HCT116 (cell line): ENCODE results near the gene CCM2L. TPM values are rescaled to one million over a fixed set of nuclear protein-coding genes. Genes with fewer than 3 reads are reported as not detected.

Experiments used
- ATAC-seq: fragments of 200-7000 bp; cut with Tn5 transposase; 2 replicates; pipeline ENCODE4 v1.9.1; 2020; ENCODE audit warnings: mild to moderate bottlenecking, moderate library complexity
- BruUV-seq: library from RNA; stranded (reverse); fragments of 400-500 nt; replicated peaks from 2 replicates; lab custom pipeline; 2021; lab: Mats Ljungman, UMichigan
- CTCF ChIA-PET: fragments of 300-600 bp; sonication (Branson Sonifier 250); formaldehyde crosslinking; loops from one replicate; lab custom pipeline; 2021; ENCODE audit warnings: antibody characterized with exemption; lab: Charles Lee
- POLR2A ChIA-PET: fragments of 300-600, 350-600 bp; sonication (Branson Sonifier 250); formaldehyde crosslinking; loops from one replicate; lab custom pipeline; 2021; ENCODE audit warnings: antibody characterized with exemption; lab: Charles Lee
- RAD21 ChIA-PET, 2 experiments: fragments of 300-600 bp; sonication (Branson Sonifier 250); formaldehyde crosslinking; loops; one replicate each; lab custom pipeline; 2023; ENCODE audit warnings: low total read pairs in 2 of 2; ENCODE audit not compliant: uncharacterized antibody in 2 of 2, unreplicated experiment in 2 of 2, low non-redundant PET in 1 of 2; lab: Charles Lee
- DNase-seq: peaks from one replicate; pipeline ENCODE4 v3.0.0-alpha.2; 2010; ENCODE audit warnings: low read depth, low spot score
- H2AFZ ChIP-seq: fragments of 200-600 bp; shearing (Covaris generic), sonication (generic); 2 replicates; pipeline ENCODE4 v1.6.1; 2017; ENCODE audit warnings: low read depth, mixed run types, mixed read lengths, antibody characterized with exemption, low read length; ENCODE audit not compliant: poor library complexity, severe bottlenecking
- H3K27ac ChIP-seq: 2 replicates; pipeline ENCODE4 v1.5.1; 2012; ENCODE audit warnings: low read depth, low read length
- H3K27me3 ChIP-seq: fragments of 200-600 bp; sonication (generic); 2 replicates; pipeline ENCODE4 v1.6.1; 2016; ENCODE audit warnings: mixed run types, low read length, mixed read lengths; ENCODE audit not compliant: insufficient read depth
- H3K36me3 ChIP-seq, 2 experiments: fragments of 200-500 bp in 1 of 2; fragments of 200-600 bp in 1 of 2; sonication (Bioruptor generic) in 1 of 2; sonication (generic) in 1 of 2; 2 replicates each; pipeline versions ENCODE4 v1.5.1 to v1.6.1; 2014 to 2016; ENCODE audit warnings: low read length in 2 of 2, inconsistent platforms in 1 of 2, mixed read lengths in 1 of 2, mixed run types in 1 of 2; ENCODE audit not compliant: insufficient read depth in 2 of 2, control insufficient read depth in 1 of 2
- H3K4me1 ChIP-seq, 2 experiments: fragments of 200-600 bp in 1 of 2; sonication (generic) in 1 of 2; 2 replicates each; pipeline versions ENCODE4 v1.5.1 to v1.6.1; 2012 to 2017; ENCODE audit warnings: low read length in 2 of 2, inconsistent platforms in 1 of 2, mild to moderate bottlenecking in 1 of 2, mixed read lengths in 1 of 2, mixed run types in 1 of 2, moderate library complexity in 1 of 2; ENCODE audit not compliant: insufficient read depth in 2 of 2, control insufficient read depth in 1 of 2
- H3K4me2 ChIP-seq: fragments of 200-600 bp; sonication (generic); 2 replicates; pipeline ENCODE4 v1.6.1; 2017; ENCODE audit warnings: mixed run types, low read length, mixed read lengths
- H3K4me3 ChIP-seq, 2 experiments: fragments of 200-600 bp in 1 of 2; sonication (generic) in 1 of 2; replicated peaks in 1 of 2; 2 replicates each; pipeline ENCODE4 v1.5.1; 2011 to 2016; ENCODE audit warnings: low read length in 2 of 2, control low read depth in 1 of 2, low read depth in 1 of 2, mild to moderate bottlenecking in 1 of 2, mixed read lengths in 1 of 2, mixed run types in 1 of 2
- H3K79me2 ChIP-seq: fragments of 200-600 bp; sonication (generic); 2 replicates; pipeline ENCODE4 v1.6.1; 2017; ENCODE audit warnings: mild to moderate bottlenecking, mixed run types, low read length, moderate library complexity, mixed read lengths; ENCODE audit not compliant: insufficient read depth
- H3K9ac ChIP-seq: fragments of 200-600 bp; sonication (generic); 2 replicates; pipeline ENCODE4 v1.6.1; 2016; ENCODE audit warnings: low read length, mixed read lengths
- H3K9me2 ChIP-seq: fragments of 200-600 bp; sonication (generic), shearing (Covaris generic); 2 replicates; pipeline ENCODE4 v1.6.1; 2017; ENCODE audit warnings: mixed run types, mild to moderate bottlenecking, moderate library complexity; ENCODE audit not compliant: insufficient read depth
- H3K9me3 ChIP-seq, 2 experiments: fragments of 200-500 bp in 1 of 2; fragments of 200-600 bp in 1 of 2; sonication (Bioruptor generic) in 1 of 2; sonication (generic) in 1 of 2; 2 replicates each; pipeline ENCODE4 v1.6.1; 2014 to 2017; ENCODE audit warnings: low read length in 2 of 2, mixed read lengths in 2 of 2, inconsistent platforms in 1 of 2, low read depth in 1 of 2, mild to moderate bottlenecking in 1 of 2, mixed run types in 1 of 2, moderate library complexity in 1 of 2; ENCODE audit not compliant: control insufficient read depth in 1 of 2, insufficient read depth in 1 of 2
- H4K20me1 ChIP-seq: fragments of 200-600 bp; sonication (generic), shearing (Covaris generic); 2 replicates; pipeline ENCODE4 v1.6.1; 2017; ENCODE audit warnings: mixed run types, mild to moderate bottlenecking, moderate library complexity; ENCODE audit not compliant: insufficient read depth
- ATF3 ChIP-seq: IDR thresholded peaks from 2 replicates; pipeline ENCODE4 v1.6.1; 2012
- ELF1 ChIP-seq: IDR thresholded peaks from 2 replicates; pipeline ENCODE4 v1.6.1; 2012; ENCODE audit warnings: low read depth, borderline replicate concordance
- EZH2 ChIP-seq: fragments of 200-600 bp; sonication (generic); IDR thresholded peaks from 2 replicates; pipeline ENCODE4 v1.6.1; 2017; ENCODE audit warnings: antibody characterized with exemption, mixed run types
- EZH2phosphoT487 ChIP-seq: fragments of 200-600 bp; IDR thresholded peaks from 2 replicates; pipeline ENCODE4 v1.6.1; 2018; ENCODE audit warnings: antibody characterized with exemption, borderline replicate concordance
- FOSL1 ChIP-seq: IDR thresholded peaks from 2 replicates; pipeline ENCODE4 v1.6.1; 2012; ENCODE audit warnings: low read depth
- POLR2A ChIP-seq: IDR thresholded peaks from 2 replicates; pipeline ENCODE4 v1.7.0; 2011; ENCODE audit warnings: borderline replicate concordance; ENCODE audit not compliant: insufficient read depth, insufficient read length; ENCODE audit errors: extremely low read depth
- REST ChIP-seq: IDR thresholded peaks from 2 replicates; pipeline ENCODE4 v1.6.1; 2012; ENCODE audit warnings: low read depth
- SP1 ChIP-seq: IDR thresholded peaks from 2 replicates; pipeline ENCODE4 v1.6.1; 2012; ENCODE audit warnings: low read depth
- SRF ChIP-seq: IDR thresholded peaks from 2 replicates; pipeline ENCODE4 v1.6.1; 2012; ENCODE audit warnings: low read depth
- ZFX ChIP-seq: fragments of 450-650 bp; IDR thresholded peaks from 2 replicates; pipeline ENCODE4 v1.6.1; 2017
- intact Hi-C: fragments of 100-400 bp; cut with micrococcal nuclease; formaldehyde crosslinking; loops from 2 replicates; pipeline ENCODE4 v1.10.0; 2022
- total RNA-seq: library from RNA; stranded (reverse); gene quantifications from one replicate; pipeline ENCODE4 v1.2.1, GENCODE V29; 2021; ENCODE audit not compliant: unreplicated experiment

The CCM2L gene
- total RNA-seq, 1 experiment from 2014 or later = 1.4 TPM

GRCh38 chr20:32068174-32068573 is 57.9 kb downstream of the CCM2L start:
- no peak overlapping the region for H3K4me3 ChIP-seq
- H3K27me3 ChIP-seq = no peaks in the 10 kb centered on the region; the same call in 1 of the 2 replicates
- H3K9me2 ChIP-seq = no peaks in the 10 kb centered on the region
- no peak overlapping the region for H3K4me2 ChIP-seq
- no peak overlapping the region for H3K27ac ChIP-seq
- H3K9me3 ChIP-seq = no peaks in the 10 kb centered on the region
- no peak for ATAC-seq
- no peak for TF ChIP-seq REST
- TF ChIP-seq POLR2A = no peak
- no peak for TF ChIP-seq EZH2phosphoT487
- TF ChIP-seq ATF3 = no peak
- no peak for TF ChIP-seq ELF1
- TF ChIP-seq ZFX = no peak
- TF ChIP-seq SRF = no peak
- TF ChIP-seq SP1 = no peak
- no peak for TF ChIP-seq FOSL1
- TF ChIP-seq EZH2 = no peak
- H3K79me2 ChIP-seq = no peaks in the 10 kb centered on the region
- no peaks in the 10 kb centered on the region for H3K4me1 ChIP-seq
- DNase-seq = no peak
- ChIA-PET POLR2A (no interaction called here), CTCF (no interaction called here), RAD21 (no interaction called here)
- H3K9ac ChIP-seq = no peak overlapping the region
- BruUV-seq = no TSS peak
- H4K20me1 ChIP-seq = no peaks in the 10 kb centered on the region
- intact Hi-C loops = no loop called here
- H3K36me3 ChIP-seq = no peaks in the 10 kb centered on the region
- no peak overlapping the region for H2AFZ ChIP-seq
